Stomach smooth muscle (tissue), 2 donors: ENCODE measurements around the gene GRIK4.

Source experiments
- H3K27ac ChIP-seq: one replicate; pipeline ENCODE4 v1.7.0; 2013; ENCODE audit warnings: mild to moderate bottlenecking, low read length, inconsistent platforms
- H3K27me3 ChIP-seq, 2 donors: one replicate each; pipeline ENCODE4 v1.7.0; 2013; ENCODE audit warnings: low read length in 2 of 2; ENCODE audit not compliant: insufficient read depth in 2 of 2, control insufficient read depth in 1 of 2
- H3K36me3 ChIP-seq, 2 donors: one replicate each; pipeline ENCODE4 v1.7.0; 2013; ENCODE audit warnings: low read length in 2 of 2; ENCODE audit not compliant: control insufficient read depth in 2 of 2, insufficient read depth in 2 of 2
- H3K4me1 ChIP-seq: one replicate; pipeline ENCODE4 v1.7.0; 2013; ENCODE audit warnings: low read length; ENCODE audit not compliant: control insufficient read depth, insufficient read depth
- H3K4me3 ChIP-seq, 2 donors: one replicate each; pipeline ENCODE4 v1.7.0; 2013; ENCODE audit warnings: low read length in 2 of 2
- H3K9ac ChIP-seq, 2 donors: one replicate each; pipeline ENCODE4 v1.7.0; 2013; ENCODE audit warnings: low read length in 2 of 2, mild to moderate bottlenecking in 1 of 2
- H3K9me3 ChIP-seq, 2 donors: one replicate each; pipeline ENCODE4 v1.7.0; 2013; ENCODE audit warnings: low read length in 2 of 2; ENCODE audit not compliant: control insufficient read depth in 2 of 2
- donor health status: healthy.
- donor health status: Pancreatic carcinoma.

Gene GRIK4

GRCh38 chr11:120538707-120539106 lies 27.2 kb downstream of the GRIK4 start:
- Histone ChIP-seq H3K36me3 (no peaks in the 10 kb centered on the region), H3K9ac (no peak overlapping the region), H3K4me3 (no peak overlapping the region), H3K27me3 (peaks cover 0 to 4% of the 10 kb centered on the region in 2 donors), H3K27ac (no peak overlapping the region), H3K9me3 (no peaks in the 10 kb centered on the region), H3K4me1 (no peaks in the 10 kb centered on the region)

- no peaks in the 10 kb centered on the region for H3K9me3 ChIP-seq
- no peaks in the 10 kb centered on the region for H3K4me1 ChIP-seq
- no peak overlapping the region for H3K9ac ChIP-seq
- H3K36me3 ChIP-seq, result no peaks in the 10 kb centered on the region
- no peak overlapping the region for H3K27ac ChIP-seq
- H3K4me3 ChIP-seq, result no peak overlapping the region
- H3K27me3 ChIP-seq, result no peaks in the 10 kb centered on the region
Measured at GRCh38 chr11:120539667-120540369, 28.3 kb downstream of the GRIK4 start.

- Histone ChIP-seq H3K9me3 (no peaks in the 10 kb centered on the region), H3K4me1 (no peaks in the 10 kb centered on the region), H3K9ac (no peak overlapping the region), H3K27me3 (no peaks in the 10 kb centered on the region), H3K4me3 (no peak overlapping the region), H3K27ac (no peak overlapping the region), H3K36me3 (no peaks in the 10 kb centered on the region)
Measured at GRCh38 chr11:120540744-120541465, 29.4 kb downstream of the GRIK4 start.

GRCh38 chr11:120543521-120544215 lies 32.1 kb downstream of the GRIK4 start:
- Histone ChIP-seq H3K27ac (no peak overlapping the region), H3K4me1 (peaks cover 19% of the 10 kb centered on the region), H3K4me3 (no peak overlapping the region), H3K9me3 (no peaks in the 10 kb centered on the region), H3K36me3 (no peaks in the 10 kb centered on the region), H3K27me3 (no peaks in the 10 kb centered on the region), H3K9ac (no peak overlapping the region)

GRCh38 chr11:120545813-120546212 lies 34.3 kb downstream of the GRIK4 start:
- no peaks in the 10 kb centered on the region for H3K36me3 ChIP-seq
- H3K9me3 ChIP-seq, result no peaks in the 10 kb centered on the region
- H3K27me3 ChIP-seq, result no peaks in the 10 kb centered on the region
- H3K9ac ChIP-seq, result no peak overlapping the region
- no peak overlapping the region for H3K4me3 ChIP-seq
- H3K4me1 ChIP-seq, result peaks cover 19% of the 10 kb centered on the region
- no peak overlapping the region for H3K27ac ChIP-seq

- no peaks in the 10 kb centered on the region for H3K36me3 ChIP-seq
- no peaks in the 10 kb centered on the region for H3K9me3 ChIP-seq
- H3K4me3 ChIP-seq, result no peak overlapping the region
- peak overlapping the region; percentile 6 for H3K27ac ChIP-seq
- H3K9ac ChIP-seq, result no peak overlapping the region
- H3K27me3 ChIP-seq, result no peaks in the 10 kb centered on the region
- H3K4me1 ChIP-seq, result peaks cover 19% of the 10 kb centered on the region
Measured at GRCh38 chr11:120546312-120547205, 35.0 kb downstream of the GRIK4 start.

- Histone ChIP-seq H3K9me3 (no peaks in the 10 kb centered on the region), H3K9ac (no peak overlapping the region), H3K4me3 (no peak overlapping the region), H3K4me1 (peaks cover 19% of the 10 kb centered on the region), H3K27me3 (no peaks in the 10 kb centered on the region), H3K36me3 (no peaks in the 10 kb centered on the region), H3K27ac (peak overlapping the region; percentile 6)
Measured at GRCh38 chr11:120547316-120547715, 35.8 kb downstream of the GRIK4 start.

- no peaks in the 10 kb centered on the region for H3K27me3 ChIP-seq
- peaks cover 19% of the 10 kb centered on the region for H3K4me1 ChIP-seq
- no peak overlapping the region for H3K9ac ChIP-seq
- peak overlapping the region in 1 of 2 donors; percentile 35 for H3K4me3 ChIP-seq
- peak overlapping the region; percentile 11 for H3K27ac ChIP-seq
- no peaks in the 10 kb centered on the region for H3K9me3 ChIP-seq
- no peaks in the 10 kb centered on the region for H3K36me3 ChIP-seq
Measured at GRCh38 chr11:120547811-120548681, 36.5 kb downstream of the GRIK4 start.

- no peak overlapping the region for H3K27ac ChIP-seq
- peaks cover 19% of the 10 kb centered on the region for H3K4me1 ChIP-seq
- no peak overlapping the region for H3K9ac ChIP-seq
- H3K4me3 ChIP-seq, result no peak overlapping the region
- H3K27me3 ChIP-seq, result no peaks in the 10 kb centered on the region
- no peaks in the 10 kb centered on the region for H3K9me3 ChIP-seq
- H3K36me3 ChIP-seq, result no peaks in the 10 kb centered on the region
Measured at GRCh38 chr11:120548682-120549209, 37.2 kb downstream of the GRIK4 start.
